K562 (cell line): Measurements from ENCODE around the gene RBM3. TPM values are rescaled to one million over a fixed set of nuclear protein-coding genes. Genes with fewer than 3 reads are reported as not detected.

Source experiments
- ATAC-seq: fragments of 200-7000 bp; cut with Tn5 transposase; 3 replicates; pipeline ENCODE4 v1.9.1; 2020; ENCODE audit warnings: moderate library complexity
- BruUV-seq: library from RNA; stranded (reverse); fragments of 400-500 nt; replicated peaks from 2 replicates; lab custom pipeline; 2021; lab: Mats Ljungman, UMichigan
- CTCF ChIA-PET: fragments of 300-600 bp; formaldehyde crosslinking; extraction: SDS; loops from one replicate; lab custom pipeline; 2021; ENCODE audit warnings: low intra/inter-chr PET ratio; lab: Yijun Ruan, JAX
- POLR2A ChIA-PET: fragments of 300-600, 350-650 bp; sonication (Branson Sonifier 250); formaldehyde crosslinking; extraction: SDS; loops from one replicate; lab custom pipeline; 2021; ENCODE audit warnings: antibody characterized with exemption, inconsistent platforms; lab: Yijun Ruan, JAX
- DNase-seq, 4 experiments: peaks; one replicate each; pipeline versions ENCODE4 v3.0.0 to v3.0.0-alpha.2; 2011 to 2018; ENCODE audit warnings: low spot score in 3 of 4, mixed read lengths in 3 of 4; ENCODE audit errors: extremely low read depth in 1 of 4
- FAIRE-seq: peaks from 2 replicates; lab custom pipeline; 2011; peaks lifted over from hg19 to GRCh38; lab: Jason Lieb, UNC
- H2AFZ ChIP-seq: 2 replicates; pipeline ENCODE4 v1.6.0; 2011; ENCODE audit warnings: low read depth, low read length, control low read depth, inconsistent platforms
- H3K27ac ChIP-seq: fragments of 200-600 bp; 3 replicates; pipeline ENCODE4 v1.8.0; 2011; ENCODE audit warnings: low read depth, mild to moderate bottlenecking, control low read depth, inconsistent platforms, low read length, moderate library complexity, mixed read lengths; ENCODE audit errors: extremely low read depth
- H3K27me3 ChIP-seq, 2 experiments: fragments of 300-600 bp in 1 of 2; 2 replicates in 1 of 2; 3 replicates in 1 of 2; pipeline versions ENCODE4 v1.6.0 to v1.8.0; 2011; ENCODE audit warnings: inconsistent platforms in 2 of 2, low read length in 2 of 2, mild to moderate bottlenecking in 1 of 2, mixed read lengths in 1 of 2, moderate library complexity in 1 of 2; ENCODE audit not compliant: control insufficient read depth in 2 of 2, insufficient read depth in 2 of 2
- H3K36me3 ChIP-seq: fragments of 300-600 bp; 3 replicates; pipeline ENCODE4 v1.8.0; 2011; ENCODE audit warnings: mild to moderate bottlenecking, low read length, inconsistent platforms; ENCODE audit not compliant: control insufficient read depth, insufficient read depth
- H3K4me1 ChIP-seq, 2 experiments: fragments of 200-600 bp in 1 of 2; replicated peaks in 1 of 2; 2 replicates in 1 of 2; 3 replicates in 1 of 2; pipeline versions ENCODE4 v1.5.1 to v1.8.0; 2011; ENCODE audit warnings: inconsistent platforms in 2 of 2, low read length in 2 of 2, mild to moderate bottlenecking in 1 of 2, mixed read lengths in 1 of 2, moderate library complexity in 1 of 2; ENCODE audit not compliant: control insufficient read depth in 2 of 2, insufficient read depth in 2 of 2
- H3K4me2 ChIP-seq: 2 replicates; pipeline ENCODE4 v1.6.1; 2011; ENCODE audit warnings: low read length, control low read depth, inconsistent platforms, mixed read lengths; ENCODE audit not compliant: insufficient read depth
- H3K4me3 ChIP-seq: fragments of 200-600 bp; sonication (generic), shearing (Covaris generic); 2 replicates; pipeline ENCODE4 v1.5.1; 2016; ENCODE audit warnings: control low read depth, inconsistent platforms
- H3K79me2 ChIP-seq: fragments of 200-600 bp; 3 replicates; pipeline ENCODE4 v1.8.0; 2011; ENCODE audit warnings: low read length, inconsistent platforms; ENCODE audit not compliant: control insufficient read depth, insufficient read depth
- H3K9ac ChIP-seq, 2 experiments: 2 replicates each; pipeline versions ENCODE4 v1.6.0 to v1.6.1; 2011; ENCODE audit warnings: low read depth in 2 of 2, low read length in 2 of 2, control low read depth in 1 of 2, inconsistent platforms in 1 of 2, mild to moderate bottlenecking in 1 of 2, mixed read lengths in 1 of 2; ENCODE audit not compliant: insufficient read depth in 1 of 2
- H3K9me1 ChIP-seq: one replicate; pipeline ENCODE4 v1.6.0; 2011; ENCODE audit warnings: inconsistent platforms, mild to moderate bottlenecking, low read length, moderate library complexity; ENCODE audit not compliant: control insufficient read depth, insufficient read depth
- H3K9me3 ChIP-seq: replicated peaks from 2 replicates; pipeline ENCODE4 v1.5.1; 2011; ENCODE audit warnings: low read depth, low read length, inconsistent platforms; ENCODE audit not compliant: control insufficient read depth, insufficient read depth
- H4K20me1 ChIP-seq: replicated peaks from 2 replicates; pipeline ENCODE4 v1.6.1; 2011; ENCODE audit warnings: low read length, inconsistent platforms, mixed read lengths; ENCODE audit not compliant: control insufficient read depth, insufficient read depth
- CEBPG ChIP-seq, 3 experiments: fragments of 200-800 bp in 1 of 3; sonication (Bioruptor generic) in 1 of 3; sonication (generic) in 1 of 3; formaldehyde crosslinking in 1 of 3; IDR thresholded peaks in 2 of 3; conservative IDR thresholded peaks in 1 of 3; 2 replicates each; pipeline versions ENCODE4 v1.6.1 to v1.8.0; 2016 to 2022; ENCODE audit warnings: missing compliant biosample characterization in 2 of 3, missing genetic modification characterization in 2 of 3, mild to moderate bottlenecking in 1 of 3, missing genetic modification reagents in 1 of 3
- CREB3 ChIP-seq: fragments of 450-650 bp; conservative IDR thresholded peaks from 2 replicates; pipeline ENCODE4 v1.6.1; 2016; ENCODE audit warnings: missing genetic modification characterization, low read depth, mild to moderate bottlenecking, missing compliant biosample characterization, moderate library complexity
- ESRRB ChIP-seq: fragments of 250-450 bp; sonication (Bioruptor Pico); IDR thresholded peaks from 2 replicates; pipeline ENCODE4 v1.5.0; 2020; ENCODE audit warnings: mild to moderate bottlenecking, moderate library complexity, borderline replicate concordance
- FOXK2 ChIP-seq, 2 experiments: fragments of 450-650 bp; IDR thresholded peaks in 1 of 2; conservative IDR thresholded peaks in 1 of 2; 2 replicates each; pipeline ENCODE4 v1.6.1; 2016; ENCODE audit warnings: low read depth in 2 of 2, mild to moderate bottlenecking in 1 of 2
- HNRNPUL1 ChIP-seq: fragments of 200-400 bp; formaldehyde crosslinking; IDR thresholded peaks from 2 replicates; pipeline ENCODE4 v1.6.1; 2017; ENCODE audit warnings: low read length
- NFE2L1 ChIP-seq: fragments of 450-650 bp; IDR thresholded peaks from 2 replicates; pipeline ENCODE4 v1.6.1; 2016; ENCODE audit warnings: missing genetic modification characterization, low read depth, mild to moderate bottlenecking, missing compliant biosample characterization, moderate library complexity, borderline replicate concordance
- NR2F6 ChIP-seq: fragments of 450-650 bp; formaldehyde crosslinking; IDR thresholded peaks from 2 replicates; pipeline ENCODE4 v1.4.0; 2020; ENCODE audit warnings: mild to moderate bottlenecking
- NR3C1 ChIP-seq: sonication (generic); formaldehyde crosslinking; IDR thresholded peaks from 2 replicates; pipeline ENCODE4 v1.8.1; 2022; ENCODE audit warnings: missing genetic modification reagents
- SMARCA5 ChIP-seq: fragments of 450-650 bp; IDR thresholded peaks from 2 replicates; pipeline ENCODE4 v1.6.1; 2016
- SP2 ChIP-seq: IDR thresholded peaks from 2 replicates; pipeline ENCODE4 v1.6.1; 2011; ENCODE audit warnings: mild to moderate bottlenecking, low read depth, low read length, moderate library complexity; ENCODE audit not compliant: poor library complexity, severe bottlenecking; ENCODE audit errors: extremely low read depth
- TCF7 ChIP-seq: sonication (generic); IDR thresholded peaks from 2 replicates; pipeline ENCODE4 v1.6.1; 2016; ENCODE audit warnings: antibody characterized with exemption, borderline replicate concordance
- TGIF2 ChIP-seq: sonication (generic); formaldehyde crosslinking; IDR thresholded peaks from 2 replicates; pipeline ENCODE4 v1.8.1; 2022; ENCODE audit warnings: mild to moderate bottlenecking, missing genetic modification reagents, moderate library complexity
- ZBTB5 ChIP-seq: fragments of 450-650 bp; IDR thresholded peaks from 2 replicates; pipeline ENCODE4 v1.6.1; 2017; ENCODE audit warnings: antibody characterized with exemption
- ZNF347 ChIP-seq: fragments of 450-650 bp; formaldehyde crosslinking; IDR thresholded peaks from 2 replicates; pipeline ENCODE4 v1.4.0; 2020; ENCODE audit warnings: low read depth, mild to moderate bottlenecking, moderate library complexity
- ZNF644 ChIP-seq: fragments of 200-800 bp; sonication (Bioruptor generic); IDR thresholded peaks from 2 replicates; pipeline ENCODE4 v1.6.1; 2016; ENCODE audit warnings: low read depth, missing genetic modification characterization, missing compliant biosample characterization
- WGBS: fragments of 100-300 bp; shearing (Covaris generic); methylation state at CpG from one replicate; pipeline ENCODE4 v1.1.6; 2016; ENCODE audit warnings: low coverage, mixed read lengths; ENCODE audit not compliant: insufficient coverage; ENCODE audit errors: missing lambda C conversion rate; 5-methylcytosine and 5-hydroxymethylcytosine counted together
- in situ Hi-C: fragments of 300-500 bp; cut with MboI; formaldehyde crosslinking; loops from 4 replicates; pipeline ENCODE4 v1.15.0; 2018; ENCODE audit warnings: inconsistent platforms, mixed read lengths
- intact Hi-C: fragments of 100-400 bp; cut with micrococcal nuclease; formaldehyde crosslinking; loops from 2 replicates; pipeline ENCODE4 v1.14.2; 2022
- polyA plus RNA-seq, 8 experiments: library from polyadenylated mRNA; depleted of rRNA in 4 of 8; stranded (reverse) in 5 of 8; unstranded in 3 of 8; fragments of >200 nt; fragmentation: Nextera tagmentation in 2 of 8; fragmentation: Illumina TruSeq in 1 of 8; extraction: Ambion mirVana in 2 of 8; extraction: Trizol in 1 of 8; gene quantifications; 2 replicates each; pipeline versions ENCODE4 v1.2.1 to v1.2.3, GENCODE V29; 2011 to 2014; ENCODE audit warnings: inconsistent platforms in 1 of 8, missing spikeins in 1 of 8
- total RNA-seq, 7 experiments: library from RNA; depleted of rRNA in 6 of 7; stranded (reverse); fragments of >200 nt in 6 of 7; fragmentation: Illumina TruSeq in 2 of 7; extraction: Trizol in 2 of 7; gene quantifications; 2 replicates each; pipeline versions ENCODE4 v1.2.1 to v1.2.3, GENCODE V29; 2011 to 2021; ENCODE audit warnings: low replicate concordance in 1 of 7

Gene RBM3
- total and polyA plus RNA-seq, 9 of the 15 experiments (the other 6 are each of a cell fraction or from before 2014, with no cell fraction given) = 70.3 to 272 (median 209) TPM

- peak; percentile 98 for FAIRE-seq
- H4K20me1 ChIP-seq = no peaks in the 10 kb centered on the region
- ATAC-seq = peak; percentile 91
- H3K9me3 ChIP-seq = no peaks in the 10 kb centered on the region
- DNase-seq = peak; percentile 90 to 99 (median 92)
- WGBS = 0% methylated on average over 16 of the region's 59 CpGs
- peak within 1 kb of the TSS; percentile 66 for H3K4me3 ChIP-seq
- BruUV-seq = no TSS peak
- no peaks in the 10 kb centered on the region for H3K27me3 ChIP-seq
- H3K79me2 ChIP-seq = peaks cover 17% of the 10 kb centered on the region
- CTCF ChIA-PET = no interaction called here
- H2AFZ ChIP-seq = peak within 1 kb of the TSS; percentile 96
- POLR2A ChIA-PET = interaction anchor here (0.6 to 2.3 kb wide), 8 partner anchors 8 to 73 kb away, joined by 3 to 12 read pairs (median 4); partner anchors contain the start of genes EBP and RBM3
- H3K9me1 ChIP-seq = no peaks in the 10 kb centered on the region
- H3K36me3 ChIP-seq = peaks cover 16% of the 10 kb centered on the region; the same call in 2 of the 3 replicates
- in situ Hi-C loops (no loop called here), intact Hi-C loops (no loop called here)
- H3K4me2 ChIP-seq = peak within 1 kb of the TSS; percentile 89
- H3K9ac ChIP-seq = peak within 1 kb of the TSS; percentile 69 to 91
- H3K27ac ChIP-seq = peak within 1 kb of the TSS; percentile 94
- H3K4me1 ChIP-seq = peaks cover 9 to 19% of the 10 kb centered on the region in 2 experiments; a peak in 4 of 5 replicates
- no peak for TF ChIP-seq SP2
- no peak for TF ChIP-seq CREB3 (tag)
- no peak for TF ChIP-seq TCF7
- no peak for TF ChIP-seq ZBTB5
- TF ChIP-seq NR2F6 (CRISPR knock-in tag) = no peak
- TF ChIP-seq SMARCA5 = peak; percentile 82; the same call in 1 of the 2 replicates
- no peak for TF ChIP-seq ESRRB
- TF ChIP-seq ZNF347 (CRISPR knock-in tag) = no peak
- TF ChIP-seq ZNF644 (tag) = no peak
- no peak for TF ChIP-seq NFE2L1 (tag)
- TF ChIP-seq HNRNPUL1 = no peak
- no peak for TF ChIP-seq TGIF2
- TF ChIP-seq FOXK2 (conservative IDR thresholded peaks at IDR 0.05 in 1 of 2, IDR thresholded peaks at IDR 0.05 in 1 of 2; ENCODE audit: low read depth in 2 of 2) = peak; percentile 87
- no peak for TF ChIP-seq NR3C1
- TF ChIP-seq CEBPG (CRISPR knock-in tag; IDR thresholded peaks at IDR 0.05) = peak; percentile 80; the same call in 1 of the 2 replicates
- TF ChIP-seq CEBPG (tag; conservative IDR thresholded peaks at IDR 0.05 in 1 of 2, IDR thresholded peaks at IDR 0.05 in 1 of 2) = peak; percentile 78 to 91
These were observed 34.8 kb upstream of the RBM3 start, which contains the start of gene TBC1D25 for GRCh38 chrX:48539345-48540027. Gene TBC1D25 (plus strand): TSS chrX:48539714. CDS start chrX:48539798, 84 bp downstream.
